PC-3 (cell line): Measurements from ENCODE around the gene CNOT6L. TPM values are rescaled to one million over a fixed set of nuclear protein-coding genes. Genes with fewer than 3 reads are reported as not detected.

Source experiments
- ATAC-seq: fragments of 200-7000 bp; cut with Tn5 transposase; 2 replicates; pipeline ENCODE4 v1.9.1; 2020; ENCODE audit warnings: mild to moderate bottlenecking, moderate library complexity
- BruUV-seq: library from RNA; stranded (reverse); fragments of 400-500 nt; replicated peaks from 2 replicates; lab custom pipeline; 2021; lab: Mats Ljungman, UMichigan
- CTCF ChIA-PET: fragments of 300-600 bp; sonication (Branson Sonifier 250); formaldehyde crosslinking; loops from one replicate; lab custom pipeline; 2022; ENCODE audit warnings: antibody characterized with exemption; lab: Charles Lee
- POLR2A ChIA-PET: fragments of 300-600 bp; sonication (Branson Sonifier 250); formaldehyde crosslinking; loops from one replicate; lab custom pipeline; 2022; ENCODE audit warnings: antibody characterized with exemption; ENCODE audit not compliant: unreplicated experiment; lab: Charles Lee
- DNase-seq: peaks from one replicate; pipeline ENCODE4 v3.0.0-alpha.2; 2015
- H2AFZ ChIP-seq: fragments of 300-600 bp; sonication (generic); 2 replicates; pipeline ENCODE4 v1.6.0; 2016; ENCODE audit warnings: antibody characterized with exemption, low read length
- H3F3A ChIP-seq: fragments of 300-600 bp; sonication (generic); one replicate; pipeline ENCODE4 v1.6.0; 2017; ENCODE audit warnings: antibody characterized with exemption, low read length, control low read depth, mild to moderate bottlenecking; ENCODE audit not compliant: unreplicated experiment
- H3K27ac ChIP-seq: fragments of 300-600 bp; sonication (generic); 2 replicates; pipeline ENCODE4 v1.5.1; 2016; ENCODE audit warnings: mild to moderate bottlenecking, low read length
- H3K27me3 ChIP-seq: fragments of 300-600 bp; sonication (generic); 2 replicates; pipeline ENCODE4 v1.6.1; 2016; ENCODE audit warnings: low read length, mixed read lengths
- H3K36me3 ChIP-seq: fragments of 300-600 bp; sonication (generic); 2 replicates; pipeline ENCODE4 v1.6.1; 2016; ENCODE audit warnings: low read depth, mixed run types, low read length, mixed read lengths
- H3K4me1 ChIP-seq: fragments of 300-600 bp; sonication (generic); 2 replicates; pipeline ENCODE4 v1.5.1; 2016; ENCODE audit warnings: low read length; ENCODE audit not compliant: insufficient read depth
- H3K4me2 ChIP-seq: fragments of 300-600 bp; sonication (generic); 2 replicates; pipeline ENCODE4 v1.6.0; 2016; ENCODE audit warnings: low read length
- H3K4me3 ChIP-seq: fragments of 300-600 bp; sonication (generic); 2 replicates; pipeline ENCODE4 v1.5.1; 2016; ENCODE audit warnings: mild to moderate bottlenecking, low read length, mixed read lengths
- H3K79me2 ChIP-seq: fragments of 300-600 bp; sonication (generic); 2 replicates; pipeline ENCODE4 v1.6.1; 2017; ENCODE audit warnings: low read length, mixed read lengths
- H3K9ac ChIP-seq: fragments of 300-600 bp; sonication (generic); 2 replicates; pipeline ENCODE4 v1.6.0; 2016; ENCODE audit warnings: mild to moderate bottlenecking, low read length
- H3K9me2 ChIP-seq: fragments of 300-600 bp; sonication (generic); replicated peaks from 2 replicates; pipeline ENCODE4 v1.6.1; 2016; ENCODE audit warnings: mixed run types, low read length, mixed read lengths
- H3K9me3 ChIP-seq: fragments of 300-600 bp; sonication (generic); 2 replicates; pipeline ENCODE4 v1.6.1; 2016; ENCODE audit warnings: low read length, mixed read lengths
- H4K20me1 ChIP-seq: fragments of 300-600 bp; sonication (generic); 2 replicates; pipeline ENCODE4 v1.6.1; 2016; ENCODE audit warnings: low read length, mixed read lengths
- CTCF ChIP-seq: fragments of 300-600 bp; sonication (generic); conservative IDR thresholded peaks from 2 replicates; pipeline ENCODE4 v1.5.1; 2017; ENCODE audit warnings: antibody characterized with exemption, low read depth, mild to moderate bottlenecking, low read length
- EZH2 ChIP-seq: fragments of 300-600 bp; sonication (generic); IDR thresholded peaks from one replicate; pipeline ENCODE4 v1.6.1; 2017; ENCODE audit warnings: antibody characterized with exemption, mild to moderate bottlenecking, low read length; ENCODE audit not compliant: unreplicated experiment
- EZH2phosphoT487 ChIP-seq: fragments of 300-600 bp; sonication (generic); IDR thresholded peaks from 2 replicates; pipeline ENCODE4 v1.6.1; 2018; ENCODE audit warnings: mild to moderate bottlenecking, antibody characterized with exemption, low read length, borderline replicate concordance
- intact Hi-C: fragments of 100-400 bp; cut with micrococcal nuclease; formaldehyde crosslinking; loops from 2 replicates; pipeline ENCODE4 v1.9.0; 2023
- total RNA-seq: library from RNA; depleted of rRNA; stranded (reverse); fragments of >200 nt; gene quantifications from 2 replicates; pipeline ENCODE4 v1.2.3, GENCODE V29; 2014

Gene CNOT6L
- total RNA-seq, 1 experiment from 2014 or later, result 2.6 TPM

DNA sequence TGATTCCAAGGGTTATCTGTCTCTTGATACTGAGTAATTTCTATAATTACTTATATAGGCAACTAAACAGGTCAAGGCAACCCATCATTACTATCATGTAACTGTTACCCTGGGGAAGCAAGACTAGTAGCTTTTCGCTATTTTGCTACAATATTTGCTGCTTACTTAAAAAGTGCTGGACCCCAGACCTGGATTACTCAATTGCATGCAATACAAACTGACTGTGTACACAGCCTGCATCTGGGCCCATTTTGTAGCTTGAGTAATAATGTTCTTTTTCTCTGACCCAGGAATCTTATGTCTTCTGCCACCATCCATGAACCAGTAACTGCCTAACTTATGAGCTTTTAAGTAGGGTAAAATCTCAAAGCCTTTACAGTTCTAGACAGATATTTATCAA, 53.4 kb downstream of the CNOT6L start:
- no TSS peak for BruUV-seq
- ChIA-PET CTCF (no interaction called here), POLR2A (no interaction called here)

GRCh38 chr4:77762531-77762930, 56.6 kb downstream of the CNOT6L start:
- no TSS peak for BruUV-seq

More for the DNA sequence above, 53.4 kb downstream of the CNOT6L start:
- H3K9ac ChIP-seq, result no peak overlapping the region
- intact Hi-C loops, result no loop called here
- H4K20me1 ChIP-seq, result no peaks in the 10 kb centered on the region
- H3K9me2 ChIP-seq, result no peaks in the 10 kb centered on the region
- no peaks in the 10 kb centered on the region for H3K36me3 ChIP-seq
- DNase-seq (no peak), ATAC-seq (no peak)
- TF ChIP-seq EZH2 (no peak), EZH2phosphoT487 (no peak), CTCF (no peak)
- no peak overlapping the region for H2AFZ ChIP-seq
- H3K9me3 ChIP-seq, result no peaks in the 10 kb centered on the region
- H3F3A ChIP-seq, result no peaks in the 10 kb centered on the region
- H3K27me3 ChIP-seq, result no peaks in the 10 kb centered on the region
- no peak overlapping the region for H3K27ac ChIP-seq
- no peaks in the 10 kb centered on the region for H3K4me1 ChIP-seq
- no peak overlapping the region for H3K4me2 ChIP-seq
- H3K4me3 ChIP-seq, result no peak overlapping the region
- H3K79me2 ChIP-seq, result no peaks in the 10 kb centered on the region

DNA sequence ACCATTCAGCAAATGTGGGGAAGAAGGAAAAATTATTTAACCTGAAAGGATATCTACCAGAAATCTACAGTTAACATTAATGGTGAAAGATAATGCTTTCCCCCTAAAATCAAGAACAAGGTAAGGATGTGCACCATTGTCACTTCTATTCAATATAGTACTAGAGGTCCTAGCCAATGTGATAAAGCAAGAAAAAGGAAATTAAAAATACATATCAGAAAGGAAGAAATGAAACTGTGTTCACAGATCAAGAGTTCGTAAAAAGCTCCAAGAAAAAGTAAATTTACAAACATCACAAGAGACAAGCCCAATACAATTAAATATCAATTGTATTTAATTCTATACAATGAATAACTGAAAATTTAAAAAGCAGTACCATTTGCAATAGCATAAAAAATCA, 57.6 kb downstream of the CNOT6L start:
- no peak overlapping the region for H3K27ac ChIP-seq
- no TSS peak for BruUV-seq
- H3K4me1 ChIP-seq, result no peaks in the 10 kb centered on the region
- H3K4me2 ChIP-seq, result no peak overlapping the region
- ATAC-seq (no peak), DNase-seq (no peak)
- H3F3A ChIP-seq, result no peaks in the 10 kb centered on the region
- no peaks in the 10 kb centered on the region for H4K20me1 ChIP-seq
- H3K79me2 ChIP-seq, result no peaks in the 10 kb centered on the region
- H3K4me3 ChIP-seq, result no peak overlapping the region
- no peaks in the 10 kb centered on the region for H3K9me2 ChIP-seq
- no peaks in the 10 kb centered on the region for H3K27me3 ChIP-seq
- ChIA-PET CTCF (no interaction called here), POLR2A (no interaction called here)
- H3K9ac ChIP-seq, result no peak overlapping the region
- H3K9me3 ChIP-seq, result no peaks in the 10 kb centered on the region
- intact Hi-C loops, result no loop called here
- H3K36me3 ChIP-seq, result no peaks in the 10 kb centered on the region; the same call in 1 of the 2 replicates
- H2AFZ ChIP-seq, result no peak overlapping the region
- no peak for TF ChIP-seq EZH2phosphoT487
- no peak for TF ChIP-seq EZH2
- TF ChIP-seq CTCF, result no peak

More at GRCh38 chr4:77762531-77762930, 56.6 kb downstream of the CNOT6L start:
- Histone ChIP-seq H2AFZ (no peak overlapping the region), H3K36me3 (no peaks in the 10 kb centered on the region), H3K79me2 (no peaks in the 10 kb centered on the region), H3K27ac (no peak overlapping the region), H3K9me3 (no peaks in the 10 kb centered on the region), H3K9ac (no peak overlapping the region), H3F3A (no peaks in the 10 kb centered on the region), H3K4me2 (no peak overlapping the region), H4K20me1 (no peaks in the 10 kb centered on the region), H3K4me1 (no peaks in the 10 kb centered on the region), H3K9me2 (no peaks in the 10 kb centered on the region), H3K27me3 (no peaks in the 10 kb centered on the region), H3K4me3 (no peak overlapping the region)
- DNase-seq (no peak), ATAC-seq (no peak)
- ChIA-PET POLR2A (no interaction called here), CTCF (no interaction called here)
- TF ChIP-seq EZH2 (no peak), EZH2phosphoT487 (no peak)
- intact Hi-C loops, result no loop called here
